Measurements from ENCODE around the gene EIF4G3.
"Not testable (repeated sequence)": the region's sequence is repeated elsewhere in the genome, so short reads cannot be mapped to it uniquely, and the experiment has no call there.

Gene EIF4G3

DNA sequence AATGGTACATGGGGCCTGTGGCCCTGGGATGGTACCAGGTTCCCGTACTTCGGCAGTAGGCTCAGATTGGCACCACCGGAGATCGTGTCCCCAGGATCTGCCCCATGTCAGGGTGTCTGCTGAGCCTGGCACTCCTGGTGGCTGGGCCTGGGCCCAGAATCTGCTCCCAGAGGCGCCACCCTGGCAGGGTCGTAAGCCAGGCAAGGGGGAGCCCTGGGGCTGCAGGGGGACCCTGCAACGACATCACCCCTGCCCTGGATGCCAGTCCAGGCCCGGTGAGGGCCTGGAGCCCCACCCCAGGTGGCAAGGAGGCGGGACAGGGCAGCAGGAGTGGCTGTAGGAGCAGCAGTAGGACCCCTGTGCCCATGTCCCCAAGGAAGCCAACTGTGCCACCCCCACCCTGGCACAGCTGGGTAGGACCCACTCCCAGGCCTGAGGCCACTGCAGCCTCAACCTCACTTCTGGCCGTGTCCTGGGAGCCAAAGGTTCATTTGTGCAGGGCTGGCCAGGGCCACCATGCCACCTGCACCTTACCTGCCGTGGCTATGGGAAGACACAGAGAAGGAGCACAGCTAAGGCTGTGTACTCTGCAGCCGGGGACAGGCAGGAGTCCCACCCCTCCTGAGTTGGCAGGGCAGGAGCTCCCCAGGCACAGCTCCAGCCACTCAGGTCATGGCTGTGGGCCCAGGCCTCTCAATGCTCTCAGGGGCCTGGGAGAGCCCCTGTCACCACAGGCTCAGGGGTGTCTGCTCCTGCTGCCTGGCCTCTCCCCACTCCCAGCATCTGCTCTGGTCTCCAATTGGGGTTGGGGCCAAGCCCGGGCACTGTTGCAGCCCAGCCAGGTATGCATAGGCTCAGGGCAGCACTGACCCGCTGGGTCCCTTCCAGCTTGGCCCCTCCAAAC is 141.7 kb downstream of the EIF4G3 start:
- DNase-seq (ENCODE audit: low read depth in 4 of 4, low spot score in 1 of 4): no peak

DNA sequence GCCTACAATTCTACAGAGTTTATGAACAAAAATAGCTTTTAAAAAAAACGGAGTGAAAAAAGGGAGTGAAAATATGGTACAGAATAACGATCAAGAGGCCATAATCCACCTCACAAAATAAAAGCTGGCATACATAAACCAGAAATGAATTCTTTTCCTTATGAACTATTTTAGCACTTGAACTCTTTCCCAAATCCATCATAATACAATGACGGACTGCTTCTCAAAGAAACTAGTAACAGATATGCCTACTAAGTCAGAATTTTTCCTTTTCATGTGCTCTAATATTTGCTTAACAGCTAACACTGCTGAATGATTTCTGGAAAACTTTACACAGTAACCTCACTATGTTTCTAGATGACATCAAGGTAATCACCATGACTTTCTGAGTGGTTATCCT is 144.0 kb downstream of the EIF4G3 start:
- DNase-seq (ENCODE audit: low read depth in 4 of 4, low spot score in 1 of 4): no peak

DNA sequence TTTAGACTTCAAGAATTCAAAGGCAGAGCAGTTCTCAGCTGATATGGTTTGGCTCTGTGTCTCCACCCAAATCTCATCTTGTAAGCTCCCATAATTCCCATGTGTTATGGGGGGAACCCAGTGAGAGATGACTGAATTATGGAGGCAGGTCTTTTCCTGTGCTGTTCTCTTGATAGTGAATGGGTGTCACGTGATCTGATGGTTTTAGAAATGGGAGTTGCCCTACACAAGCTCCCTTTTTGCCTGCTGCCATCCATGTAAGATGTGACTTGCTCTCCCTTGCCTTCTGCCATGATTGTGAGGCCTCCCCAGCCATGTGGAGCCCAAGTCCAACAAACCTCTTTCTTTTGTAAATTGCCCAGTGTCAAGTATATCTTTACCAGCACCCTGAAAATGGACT is 146.5 kb downstream of the EIF4G3 start:
- no peak for DNase-seq (ENCODE audit: low read depth in 4 of 4, low spot score in 1 of 4)

DNA sequence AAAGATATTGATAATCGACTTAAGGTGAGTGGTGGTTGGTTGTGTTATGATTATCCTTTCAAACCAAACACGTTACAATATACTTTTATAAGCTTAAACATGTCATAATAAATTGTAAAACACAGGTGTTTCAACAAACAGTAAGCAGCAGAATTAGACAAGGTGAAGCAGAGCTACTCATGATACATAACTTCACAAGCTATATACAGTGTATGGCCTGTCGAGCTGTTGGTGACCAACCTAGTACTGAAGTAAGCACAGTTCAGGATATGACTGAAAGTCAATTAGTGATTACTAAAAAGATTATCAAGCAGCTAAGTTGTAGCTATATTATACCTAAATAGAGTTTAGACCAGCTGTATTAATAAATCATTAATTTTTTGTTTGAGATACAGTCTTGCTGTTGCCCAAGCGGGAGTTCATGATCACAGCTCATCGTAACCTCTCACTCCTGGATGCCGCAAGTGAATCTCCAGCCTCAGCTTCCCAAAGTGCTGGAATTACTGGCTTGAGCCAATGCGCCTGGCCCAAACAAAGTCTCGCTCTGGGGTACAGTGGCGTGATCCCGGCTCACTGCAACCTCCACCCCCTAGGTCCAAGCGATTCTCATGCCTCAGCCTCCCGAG is 148.1 kb downstream of the EIF4G3 start:
- DNase-seq (ENCODE audit: low read depth in 4 of 4, low spot score in 1 of 4): no peak

DNA sequence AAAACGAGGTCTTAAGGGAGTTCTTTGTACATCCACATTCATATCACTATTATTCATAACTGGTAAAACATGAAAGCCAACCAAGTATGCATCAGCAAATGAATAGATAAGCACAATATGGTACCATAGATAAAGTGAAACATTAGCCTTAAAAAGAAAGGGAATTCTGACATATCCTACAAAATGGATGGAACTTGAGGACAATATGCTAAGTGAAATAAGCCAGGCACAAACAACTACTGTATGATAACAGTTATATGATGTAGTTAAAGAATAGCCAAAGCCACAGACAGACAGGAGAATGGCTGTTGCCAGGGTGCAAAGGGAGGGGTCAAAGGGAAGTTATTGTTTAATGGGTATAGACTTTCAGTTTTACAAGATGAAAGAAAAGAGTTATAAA is 148.9 kb downstream of the EIF4G3 start:
- DNase-seq (ENCODE audit: low read depth in 4 of 4, low spot score in 1 of 4): no peak

DNA sequence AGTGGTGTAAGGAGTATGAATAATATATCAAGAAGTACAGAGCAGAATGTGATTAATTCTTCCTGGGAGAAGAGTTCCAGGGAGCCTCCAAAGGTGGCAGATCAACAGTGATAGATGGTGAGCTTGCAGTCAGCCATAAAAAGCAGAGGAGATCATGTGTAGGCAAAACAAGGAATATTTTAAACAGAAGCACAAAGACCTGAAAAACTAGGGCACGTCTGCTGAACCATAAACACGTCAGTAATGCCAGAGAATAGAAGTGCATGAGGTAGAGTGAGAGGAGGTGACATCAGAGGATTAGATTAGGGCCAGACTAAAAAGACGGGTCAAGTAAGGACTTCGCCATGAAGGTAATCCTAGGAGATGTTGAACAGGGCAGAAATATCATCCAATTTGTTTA is 151.8 kb downstream of the EIF4G3 start:
- DNase-seq (ENCODE audit: low read depth in 4 of 4, low spot score in 1 of 4): no peak

DNA sequence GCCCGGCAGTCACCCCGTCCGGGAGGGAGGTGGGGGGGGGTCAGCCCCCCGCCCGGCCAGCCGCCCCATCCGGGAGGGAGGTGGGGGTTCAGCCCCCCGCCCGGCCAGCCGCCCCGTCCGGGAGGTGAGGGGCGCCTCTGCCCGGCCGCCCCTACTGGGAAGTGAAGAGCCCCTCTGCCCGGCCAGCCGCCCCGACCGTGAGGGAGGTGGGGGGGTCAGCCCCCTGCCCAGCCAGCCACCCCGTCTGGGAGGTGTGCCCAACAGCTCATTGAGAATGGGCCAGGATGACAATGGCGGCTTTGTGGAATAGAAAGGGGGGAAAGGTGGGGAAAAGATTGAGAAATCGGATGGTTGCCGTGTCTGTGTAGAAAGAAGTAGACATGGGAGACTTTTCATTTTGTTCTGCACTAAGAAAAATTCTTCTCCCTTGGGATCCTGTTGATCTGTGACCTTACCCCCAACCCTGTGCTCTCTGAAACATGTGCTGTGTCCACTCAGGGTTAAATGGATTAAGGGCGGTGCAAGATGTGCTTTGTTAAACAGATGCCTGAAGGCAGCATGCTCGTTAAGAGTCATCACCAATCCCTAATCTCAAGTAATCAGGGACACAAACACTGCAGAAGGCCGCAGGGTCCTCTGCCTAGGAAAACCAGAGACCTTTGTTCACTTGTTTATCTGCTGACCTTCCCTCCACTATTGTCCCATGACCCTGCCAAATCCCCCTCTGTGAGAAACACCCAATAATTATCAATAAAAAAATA is 152.4 kb downstream of the EIF4G3 start:
- not testable (repeated sequence) for DNase-seq (ENCODE audit: low read depth in 4 of 4, low spot score in 1 of 4)

DNA sequence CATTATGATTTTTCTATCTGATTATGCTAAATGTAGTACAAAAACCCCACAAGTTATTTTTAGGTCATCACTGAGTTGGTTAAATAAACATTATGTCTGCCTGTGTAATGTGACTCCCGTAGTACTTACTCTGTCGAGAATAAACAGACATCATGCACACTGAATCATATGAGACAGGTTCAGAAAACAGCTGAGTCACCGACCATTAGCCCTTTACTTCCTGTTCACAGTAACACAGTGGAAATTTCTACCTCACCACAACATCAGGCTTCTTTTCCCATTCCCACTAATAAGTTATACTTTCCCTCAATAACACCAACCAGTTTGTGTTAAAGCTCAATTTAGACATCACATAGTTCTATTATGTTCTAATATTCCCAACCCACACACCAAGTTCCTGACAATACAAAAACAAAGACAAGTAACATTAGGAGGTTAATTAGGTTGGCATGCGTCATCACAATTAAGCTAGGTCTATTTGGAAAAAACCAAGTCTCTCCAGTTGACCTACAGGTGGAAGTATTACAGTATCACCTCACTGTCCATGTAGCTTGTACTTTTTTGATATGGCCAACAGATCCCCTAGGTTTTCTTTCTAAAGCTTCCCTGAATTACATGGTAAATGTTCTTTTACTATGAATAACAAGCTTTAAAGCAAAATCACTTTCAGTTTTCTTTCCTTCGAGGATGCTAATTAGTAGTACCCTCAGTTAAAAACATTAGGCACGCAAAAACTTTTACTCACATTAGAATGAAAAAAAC is 154.2 kb downstream of the EIF4G3 start:
- peak in 3 of 4 experiments; percentile 5 to 8 (median 6) for DNase-seq (ENCODE audit: low read depth in 4 of 4, low spot score in 1 of 4)

DNA sequence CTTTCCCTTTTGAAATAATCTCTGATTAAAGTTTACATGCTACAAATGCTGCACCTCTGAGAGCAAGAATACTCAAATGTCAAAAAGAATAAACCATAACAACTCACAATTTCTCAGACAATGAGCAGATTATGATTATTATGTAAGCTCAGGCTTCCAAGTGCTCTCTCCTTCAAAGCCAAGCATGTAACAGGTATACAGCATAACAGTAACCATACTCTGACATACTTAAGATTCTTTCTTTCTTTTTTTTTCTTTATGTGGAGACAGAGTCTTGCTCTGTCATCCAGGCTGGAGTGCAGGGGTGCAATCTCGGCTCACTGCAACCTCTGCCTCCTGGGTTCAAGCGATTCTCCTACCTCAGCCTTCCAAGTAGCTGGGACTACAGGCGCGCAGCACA is 155.4 kb downstream of the EIF4G3 start:
- no peak for DNase-seq (ENCODE audit: low read depth in 4 of 4, low spot score in 1 of 4)

DNA sequence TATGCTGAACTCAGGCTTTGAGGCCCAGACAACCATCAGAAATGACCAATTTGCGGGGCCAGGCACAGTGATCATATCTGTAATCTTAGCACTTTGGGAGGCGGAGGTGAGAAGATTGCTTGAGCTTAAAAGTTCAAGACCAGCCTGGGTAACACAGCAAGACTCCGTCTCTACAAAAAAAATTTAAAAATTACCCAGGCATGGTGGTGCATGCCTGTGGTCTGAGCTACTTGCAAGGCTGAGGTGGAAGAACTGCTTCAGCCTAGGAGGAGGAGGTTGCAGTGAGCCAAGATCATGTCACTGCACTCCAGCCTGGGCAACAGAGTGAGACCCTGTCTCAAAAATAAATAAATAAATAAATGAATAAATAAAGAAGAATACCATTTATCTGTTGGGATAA is 156.5 kb downstream of the EIF4G3 start:
- DNase-seq (ENCODE audit: low read depth in 4 of 4, low spot score in 1 of 4): no peak

DNA sequence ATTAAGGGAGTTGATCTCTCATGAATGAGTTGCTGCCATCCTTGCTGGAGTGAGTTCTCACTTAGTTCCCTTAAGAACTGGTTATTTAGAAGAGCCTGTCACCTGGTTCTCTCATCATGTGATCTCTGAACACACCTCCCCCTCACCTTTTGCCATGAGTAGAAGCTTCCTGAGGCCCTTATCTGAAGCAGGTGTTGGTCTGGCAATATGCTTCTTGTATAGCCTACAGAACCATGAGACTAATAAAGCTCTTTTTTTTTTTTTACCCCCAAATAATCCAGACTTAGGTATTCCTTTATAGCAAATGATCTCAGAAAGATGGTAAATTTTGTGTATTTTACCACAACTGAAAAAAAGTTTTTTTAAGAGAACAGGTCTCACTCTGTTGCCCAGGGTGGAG is 158.0 kb downstream of the EIF4G3 start:
- no peak for DNase-seq (ENCODE audit: low read depth in 4 of 4, low spot score in 1 of 4)

DNA sequence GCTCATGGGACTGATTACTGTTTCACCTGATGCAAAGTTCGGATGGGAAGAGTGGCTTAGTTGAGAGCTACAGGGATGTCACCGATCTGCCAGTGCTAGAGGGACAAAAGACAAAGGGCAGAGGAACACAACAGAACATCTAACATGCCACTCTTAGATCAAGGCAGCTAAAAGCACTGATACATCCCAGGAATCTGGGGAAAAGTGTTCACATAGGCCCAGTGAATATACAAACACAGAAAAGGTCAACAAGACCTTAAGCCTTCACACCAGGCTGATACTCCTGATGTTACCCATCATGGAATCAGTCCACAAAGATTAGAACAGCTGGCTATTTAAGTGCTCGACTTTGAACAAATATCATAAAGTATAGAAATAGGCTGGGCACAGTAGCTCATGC is 163.2 kb downstream of the EIF4G3 start:
- no peak for DNase-seq (ENCODE audit: low read depth in 4 of 4, low spot score in 1 of 4)

DNA sequence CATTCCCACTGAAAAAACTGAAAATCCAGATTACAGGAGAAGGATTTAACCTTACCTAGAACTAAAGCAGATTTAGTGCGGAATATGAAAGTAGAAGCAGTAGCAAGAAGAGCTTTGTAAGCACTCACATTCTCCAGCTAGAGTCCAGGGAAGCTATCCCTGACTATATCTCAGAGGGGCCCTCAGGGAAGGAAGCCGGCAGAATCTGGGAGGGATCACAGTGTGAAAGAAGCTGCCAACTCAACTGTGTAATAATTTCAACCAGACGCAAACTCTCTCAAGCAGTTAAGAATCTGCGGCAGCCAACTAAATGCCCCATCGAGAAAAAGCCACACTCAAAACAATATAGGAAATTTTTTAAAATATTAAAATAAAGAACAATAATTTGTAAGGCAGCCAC is 163.8 kb downstream of the EIF4G3 start:
- DNase-seq (ENCODE audit: low read depth in 4 of 4, low spot score in 1 of 4): no peak

DNA sequence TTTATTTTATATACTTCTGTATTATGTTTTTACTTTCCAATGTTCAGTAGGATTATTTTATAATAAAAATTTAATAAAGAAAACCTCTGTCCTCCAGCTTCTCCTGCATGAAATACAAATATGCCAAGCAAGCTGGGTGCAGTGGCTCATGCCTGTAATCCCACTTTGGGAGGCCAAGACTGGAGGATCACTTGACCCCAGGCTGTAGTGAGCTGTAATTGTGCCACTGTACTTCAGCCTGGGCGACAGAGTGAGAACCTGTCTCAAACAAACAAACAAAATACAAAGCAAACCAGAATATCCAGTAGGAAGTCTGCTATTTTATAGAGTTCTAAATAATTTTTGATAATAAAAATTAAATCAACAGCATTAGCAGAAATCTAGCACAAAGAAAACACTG is 168.8 kb downstream of the EIF4G3 start:
- no peak for DNase-seq (ENCODE audit: low read depth in 4 of 4, low spot score in 1 of 4)

DNA sequence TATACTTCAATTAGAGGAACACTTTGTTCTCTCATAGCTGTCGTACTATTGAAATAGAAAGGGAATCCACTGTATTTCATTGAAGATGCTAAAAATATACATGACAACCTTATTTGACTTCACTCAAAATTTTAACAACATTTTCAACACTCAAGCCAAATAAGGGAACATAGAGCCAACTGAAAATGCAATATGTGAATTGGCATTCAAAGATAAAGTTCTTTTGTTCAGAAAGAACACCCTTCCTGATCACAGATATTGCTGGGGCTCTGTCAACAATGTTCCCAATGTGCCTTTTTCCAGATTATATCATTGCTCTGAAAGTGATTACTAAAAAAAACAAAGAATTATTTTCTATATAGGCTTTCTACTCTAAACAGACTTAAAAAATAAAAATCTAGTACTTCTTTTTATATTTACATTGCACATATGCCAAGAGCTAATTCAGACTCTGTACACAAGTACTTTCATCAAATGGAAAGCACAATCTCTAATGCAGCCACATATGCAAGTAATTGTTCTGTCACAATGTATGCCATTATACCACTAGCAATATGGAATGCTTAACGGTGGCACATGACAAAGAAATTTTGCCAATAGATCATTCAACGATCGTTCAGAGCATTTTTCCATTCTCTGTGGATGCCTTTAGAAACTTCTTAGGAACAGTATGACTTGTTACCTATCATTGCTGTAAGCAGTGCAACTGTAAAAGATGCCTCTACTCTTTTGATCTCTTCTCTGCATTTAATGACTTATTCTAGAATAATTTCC is 171.0 kb downstream of the EIF4G3 start:
- DNase-seq (ENCODE audit: low read depth in 4 of 4, low spot score in 1 of 4): no peak

DNA sequence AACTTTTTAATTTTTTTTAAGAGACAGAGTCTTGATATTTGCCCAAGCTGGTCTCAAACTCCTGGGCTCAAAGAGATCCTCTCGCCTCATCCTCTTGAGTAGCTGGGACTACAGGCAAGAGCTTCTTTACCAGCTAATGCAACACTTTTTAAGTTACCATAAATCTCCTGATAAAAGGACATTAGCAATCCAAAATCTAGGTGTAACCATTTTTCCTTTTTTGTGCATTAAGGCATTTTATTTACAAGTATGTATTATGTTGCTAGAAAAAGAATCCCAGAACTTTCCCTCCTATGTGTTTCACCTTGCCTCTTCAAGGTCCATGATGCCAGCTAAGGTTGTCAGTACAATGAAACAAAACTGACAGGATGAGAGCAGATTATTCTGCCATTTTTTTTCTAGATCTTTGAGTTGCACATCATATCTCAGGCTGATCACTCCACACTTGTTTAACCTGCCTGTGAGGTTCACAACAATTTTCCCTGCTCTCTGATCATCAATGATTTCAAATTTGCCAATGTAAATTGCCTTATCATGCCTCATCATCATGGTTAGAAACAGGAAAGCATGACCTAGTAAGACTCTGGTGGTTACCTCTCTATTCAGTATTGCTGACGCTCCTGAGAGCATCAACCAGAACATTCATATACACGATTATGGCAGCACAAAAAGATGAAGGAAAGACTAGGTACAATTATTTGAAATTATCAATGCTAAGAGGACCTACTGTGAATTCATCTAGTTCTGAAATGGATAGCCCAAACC is 173.2 kb downstream of the EIF4G3 start:
- DNase-seq (ENCODE audit: low read depth in 4 of 4, low spot score in 1 of 4): no peak

DNA sequence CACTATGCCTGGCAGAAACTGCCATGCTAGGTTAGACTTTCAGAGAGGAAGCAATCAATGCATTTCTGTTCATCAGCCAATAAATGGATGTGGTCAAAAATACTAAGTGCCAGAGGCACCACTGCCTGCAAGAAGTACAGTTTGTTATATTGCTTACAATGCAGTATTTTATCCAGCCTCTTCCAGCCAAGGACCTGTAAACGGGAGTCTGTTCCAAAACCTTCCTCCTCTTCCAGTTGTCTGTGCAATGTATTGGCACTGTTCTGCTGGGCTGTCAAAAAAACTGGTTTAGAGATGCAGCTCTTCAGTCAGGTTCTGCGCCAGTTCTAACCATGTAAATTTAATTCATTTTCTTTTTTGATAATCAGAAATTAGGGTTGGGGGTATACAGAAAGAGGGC is 175.7 kb downstream of the EIF4G3 start:
- no peak for DNase-seq (ENCODE audit: low read depth in 4 of 4, low spot score in 1 of 4)

DNA sequence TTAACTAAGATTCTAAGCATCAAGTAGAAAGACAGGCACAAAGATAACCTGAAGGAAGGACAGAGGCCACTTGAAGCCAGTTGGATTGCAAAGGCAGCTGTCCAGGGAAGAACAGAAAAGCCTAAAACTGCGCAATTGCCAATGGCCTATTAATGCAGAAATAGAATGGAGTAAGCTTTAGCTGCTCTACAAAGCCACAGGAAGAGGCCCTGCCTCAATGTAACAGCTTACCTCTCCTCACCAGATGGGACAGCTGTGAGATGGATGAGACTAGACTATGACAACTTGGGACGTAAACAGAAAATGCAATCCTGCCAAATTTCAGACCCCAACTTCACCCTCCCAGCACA is 176.5 kb downstream of the EIF4G3 start:
- DNase-seq (ENCODE audit: low read depth in 4 of 4, low spot score in 1 of 4): no peak

DNA sequence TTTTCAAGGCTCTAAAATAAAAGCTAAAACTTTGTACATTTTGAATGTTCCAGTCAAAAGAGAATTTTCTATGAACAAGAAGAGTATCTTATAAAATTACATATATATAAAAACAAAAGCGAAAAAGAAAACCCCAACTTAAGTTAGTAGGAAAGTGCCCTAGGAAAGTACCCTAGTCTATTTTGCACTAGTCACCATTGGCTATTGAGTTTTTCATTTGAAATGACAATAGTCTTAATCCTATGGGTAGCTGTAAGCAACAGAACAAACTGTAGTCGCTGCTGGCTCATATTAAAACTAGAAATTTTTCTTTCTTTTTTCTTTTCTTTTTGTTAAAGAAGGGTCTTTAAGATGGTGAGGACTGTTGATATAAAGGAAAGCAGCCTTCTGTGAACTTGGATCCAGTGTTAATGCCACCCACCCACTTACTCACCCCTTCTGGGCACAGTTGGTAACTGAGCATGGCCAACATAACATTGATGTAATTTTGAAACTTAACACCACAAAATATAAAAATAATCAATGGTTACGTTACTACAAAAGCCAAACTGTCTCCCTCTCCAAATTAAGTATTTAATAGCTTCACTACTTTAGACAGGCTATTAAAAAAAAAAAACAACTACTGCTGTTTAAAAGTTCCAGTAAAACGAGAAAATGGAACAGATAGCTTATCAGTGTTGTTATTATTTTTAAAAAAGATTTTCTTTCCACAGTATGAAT is 177.0 kb downstream of the EIF4G3 start:
- no peak for DNase-seq (ENCODE audit: low read depth in 4 of 4, low spot score in 1 of 4)

Measured in stimulated activated CD4-positive, alpha-beta T cell treated with anti-CD3 and anti-CD28 coated beads, Interleukin-1b, Interleukin-23, amount 100 ng/mL, for 24 hours (primary cell).